ELF-1 (cell line): ENCODE results near the gene SLC4A1AP.
"Not testable (repeated sequence)": the region's sequence is repeated elsewhere in the genome, so short reads cannot be mapped to it uniquely, and the experiment has no call there.

Experiments
- DNase-seq: peaks from one replicate; pipeline ENCODE4 v3.0.0-alpha.2; 2016; ENCODE audit warnings: low read depth, low spot score

Gene SLC4A1AP

DNA sequence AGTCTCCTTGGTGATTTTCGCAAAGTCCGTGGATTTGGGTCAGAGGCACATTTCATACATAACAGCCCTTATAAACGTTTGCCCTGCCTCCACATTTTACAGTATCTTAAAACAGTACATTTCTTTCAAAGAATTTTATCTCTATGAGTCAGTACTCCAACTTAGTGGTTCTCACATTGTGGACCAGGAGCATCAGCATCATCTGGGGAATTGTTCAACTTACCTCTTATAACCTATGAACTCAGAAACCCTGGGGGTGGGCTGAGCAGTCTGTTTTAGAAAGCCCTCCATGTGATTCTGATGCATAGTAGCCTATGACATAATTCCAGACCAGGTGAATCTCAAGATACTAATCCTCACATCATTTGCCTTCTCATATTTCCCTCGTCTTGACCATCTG, 12.6 kb upstream of the SLC4A1AP start:
- no peak for DNase-seq

- no peak for DNase-seq
These were observed 11.3 kb upstream of the SLC4A1AP start for GRCh38 chr2:27652341-27652740.

GRCh38 chr2:27652790-27653189, 10.9 kb upstream of the SLC4A1AP start:
- no peak for DNase-seq

GRCh38 chr2:27653397-27653796, 10.3 kb upstream of the SLC4A1AP start:
- no peak for DNase-seq

GRCh38 chr2:27655155-27655951, 8.3 kb upstream of the SLC4A1AP start:
- no peak for DNase-seq

GRCh38 chr2:27661371-27661770, 2.3 kb upstream of the SLC4A1AP start:
- DNase-seq: no peak

DNA sequence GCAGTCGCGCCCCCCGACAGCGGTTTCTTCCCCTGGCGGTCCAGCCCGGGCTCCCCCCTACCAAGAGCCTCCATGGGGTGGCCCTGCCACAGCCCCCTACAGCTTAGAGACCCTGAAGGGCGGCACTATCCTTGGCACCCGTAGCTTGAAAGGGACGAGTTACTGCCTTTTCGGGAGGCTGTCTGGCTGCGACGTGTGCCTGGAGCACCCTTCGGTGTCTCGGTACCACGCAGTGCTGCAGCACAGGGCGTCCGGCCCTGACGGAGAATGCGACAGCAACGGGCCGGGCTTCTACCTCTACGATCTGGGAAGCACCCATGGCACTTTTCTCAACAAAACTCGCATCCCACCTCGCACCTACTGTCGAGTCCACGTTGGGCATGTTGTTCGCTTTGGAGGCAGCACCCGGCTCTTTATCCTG, 475 bp downstream of the SLC4A1AP start:
- DNase-seq: no peak

DNA sequence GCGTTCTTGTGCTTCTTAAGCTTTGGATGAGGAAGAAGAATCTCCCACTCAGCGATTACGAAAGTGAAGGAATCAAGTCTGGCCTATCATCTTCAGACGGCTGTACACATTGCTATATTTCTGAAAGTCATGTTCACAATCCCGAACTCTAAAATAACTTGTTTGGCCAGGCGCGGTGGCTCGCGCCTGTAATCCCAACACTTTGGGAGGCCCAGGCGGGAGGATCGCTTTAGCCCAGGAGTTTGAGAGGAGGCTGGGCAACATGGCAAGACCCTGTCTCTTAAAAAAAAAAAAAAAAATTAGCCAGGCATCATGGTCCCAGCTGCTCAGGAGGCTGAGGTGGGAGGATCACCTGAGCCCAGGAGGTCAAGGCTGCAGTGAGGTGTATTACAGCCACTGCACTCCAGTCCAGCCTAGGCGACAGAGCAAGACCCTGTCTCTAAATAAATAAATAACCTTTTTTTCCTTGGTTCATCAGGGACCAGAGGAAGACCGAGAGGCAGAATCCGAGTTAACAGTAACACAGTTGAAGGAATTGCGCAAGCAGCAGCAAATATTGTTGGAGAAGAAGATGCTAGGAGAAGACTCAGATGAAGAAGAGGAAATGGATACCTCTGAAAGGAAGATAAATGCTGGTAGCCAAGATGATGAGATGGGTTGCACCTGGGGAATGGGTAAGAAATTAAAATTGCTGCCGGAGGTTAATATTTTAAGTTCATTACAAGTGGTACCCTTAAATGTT, 1.1 kb downstream of the SLC4A1AP start:
- DNase-seq: no peak

GRCh38 chr2:27667446-27667845, 3.8 kb downstream of the SLC4A1AP start:
- DNase-seq: no peak

DNA sequence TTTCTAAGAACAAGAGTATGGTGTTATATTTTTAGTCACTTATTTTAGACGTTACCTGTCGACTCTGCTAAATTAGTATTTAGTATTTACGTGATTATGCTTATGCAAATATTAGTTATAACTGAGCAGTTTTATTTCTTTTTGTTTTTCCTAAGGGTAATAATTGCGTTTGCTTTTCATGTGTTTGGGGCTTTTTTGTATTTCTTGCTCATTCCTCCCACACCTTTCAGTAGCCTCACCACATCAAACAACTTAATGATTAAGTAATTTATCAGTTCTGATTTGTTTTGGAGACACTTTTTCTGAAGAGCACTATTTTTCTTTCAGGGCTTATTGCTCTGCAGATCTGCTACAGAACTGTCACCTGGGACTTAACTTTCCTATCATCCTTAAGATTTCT, 7.5 kb downstream of the SLC4A1AP start:
- no peak for DNase-seq

- no peak for DNase-seq
These were observed 9.2 kb downstream of the SLC4A1AP start for GRCh38 chr2:27672723-27673486.

DNA sequence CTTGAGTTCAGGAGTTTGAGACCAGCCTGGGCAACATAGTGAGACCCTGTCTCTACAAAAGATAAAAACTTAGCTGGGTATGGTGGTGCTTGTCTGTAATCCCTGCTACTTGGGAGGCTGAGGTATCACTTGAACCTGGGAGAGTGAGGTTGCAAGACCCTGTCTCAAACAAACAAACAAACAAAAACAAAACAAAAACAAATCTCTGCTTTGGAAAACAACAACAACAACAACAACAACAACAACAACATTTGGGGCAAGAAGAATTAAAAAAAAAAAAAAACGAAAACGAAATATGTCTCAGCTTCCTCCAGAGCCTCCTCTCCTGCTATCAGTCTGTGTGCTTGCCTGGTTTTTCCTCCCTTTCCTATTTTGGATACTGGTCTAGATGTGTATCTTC, 16.9 kb downstream of the SLC4A1AP start:
- DNase-seq: no peak

DNA sequence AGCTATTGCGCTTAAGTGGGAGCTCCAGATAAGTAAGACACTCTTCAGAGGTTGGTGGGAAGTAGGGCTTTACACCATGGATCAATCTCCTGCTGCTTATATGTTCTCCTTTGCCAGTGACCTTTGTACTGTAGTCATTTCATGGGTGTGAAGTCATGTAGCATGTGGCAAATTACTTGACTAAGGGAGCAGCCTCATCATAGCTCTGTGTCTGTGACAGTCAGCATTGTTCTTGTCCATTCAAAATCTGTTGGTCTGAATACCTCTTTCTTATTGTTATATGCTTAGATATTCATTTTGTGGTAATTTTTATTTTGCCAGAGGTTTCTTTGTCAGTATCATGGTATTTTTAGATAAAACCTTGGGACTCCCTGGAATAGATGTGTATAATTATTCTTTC, 18.2 kb downstream of the SLC4A1AP start:
- DNase-seq: no peak

DNA sequence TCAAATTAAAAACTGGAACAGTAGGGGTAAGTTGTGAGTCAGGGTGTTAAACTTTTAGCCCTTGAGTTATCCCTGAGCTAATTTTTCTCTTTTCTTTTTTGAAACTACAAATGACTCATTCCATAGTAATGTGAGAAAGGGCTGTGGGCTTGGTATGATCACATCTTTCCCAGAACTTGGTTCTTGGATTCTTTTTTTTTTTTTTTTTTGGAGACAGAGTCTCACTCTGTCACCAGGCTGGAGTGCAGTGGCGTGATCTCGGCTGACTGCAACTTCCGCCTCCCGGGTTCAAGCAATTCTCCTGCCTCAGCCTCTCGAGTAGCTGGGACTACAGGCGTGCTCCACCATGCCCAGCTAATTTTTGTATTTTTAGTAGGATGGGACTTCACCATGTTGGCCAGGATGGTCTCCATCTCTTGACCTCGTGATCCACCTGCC, 18.7 kb downstream of the SLC4A1AP start:
- DNase-seq: not testable (repeated sequence)

- peak; percentile 91 for DNase-seq
These were observed 19.8 kb downstream of the SLC4A1AP start for GRCh38 chr2:27683390-27684071.

DNA sequence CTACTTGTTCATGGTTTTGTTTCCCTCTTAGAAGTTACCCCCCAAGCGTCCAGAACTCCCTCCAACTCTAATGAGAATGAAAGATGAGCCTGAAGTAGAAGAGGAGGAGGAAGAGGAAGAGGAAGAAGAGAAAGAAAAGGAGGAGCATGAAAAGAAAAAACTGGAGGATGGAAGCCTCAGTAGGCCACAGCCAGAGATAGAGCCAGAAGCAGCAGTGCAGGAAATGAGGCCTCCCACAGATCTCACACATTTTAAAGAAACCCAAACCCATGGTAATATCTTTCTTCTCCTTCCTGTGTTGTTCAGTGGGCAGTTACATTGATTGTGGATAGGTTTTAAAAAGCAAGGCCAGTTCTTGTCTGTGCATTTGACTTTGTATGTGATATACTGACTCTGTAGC, 21.3 kb downstream of the SLC4A1AP start:
- DNase-seq: not testable (repeated sequence)

DNA sequence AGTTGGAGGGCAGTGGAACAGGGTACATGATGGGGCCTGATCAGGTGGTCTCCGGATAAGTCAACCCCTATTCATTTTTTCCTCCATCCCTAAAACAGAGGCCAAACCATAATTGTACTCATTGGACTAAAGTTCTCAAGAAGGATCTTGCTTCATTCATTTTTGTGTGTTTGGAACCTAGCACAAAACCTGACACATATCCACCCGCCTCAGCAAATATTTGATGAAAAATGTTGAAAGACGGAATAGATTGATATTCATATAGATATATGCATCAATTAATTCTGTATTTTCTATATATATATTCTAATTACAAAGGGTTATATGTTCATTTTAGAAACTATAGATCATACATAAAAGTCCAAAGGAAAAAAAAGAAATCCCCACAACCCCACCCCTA, 21.9 kb downstream of the SLC4A1AP start:
- DNase-seq: no peak

DNA sequence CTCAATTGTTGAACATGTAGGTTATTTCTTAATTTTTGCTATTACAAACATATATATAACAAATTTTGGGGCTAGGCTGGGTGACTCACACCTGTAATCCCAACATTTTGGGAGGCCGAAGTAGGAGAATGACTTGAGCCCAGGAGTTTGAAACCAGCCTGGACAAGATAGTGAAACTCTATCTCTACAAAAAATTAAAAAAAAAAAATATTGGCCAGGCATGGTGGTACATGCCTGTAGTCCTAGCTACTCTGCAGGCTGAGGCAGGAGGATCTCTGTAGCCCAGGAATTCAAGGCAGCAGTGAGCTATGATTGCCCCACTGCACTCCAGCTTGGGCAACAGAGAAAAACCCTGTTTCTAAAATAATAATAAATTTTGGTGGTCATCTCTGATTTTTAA, 23.5 kb downstream of the SLC4A1AP start:
- DNase-seq: no peak

GRCh38 chr2:27689424-27689823, 25.7 kb downstream of the SLC4A1AP start:
- no peak for DNase-seq

- DNase-seq: no peak
These were observed 26.4 kb downstream of the SLC4A1AP start for GRCh38 chr2:27690052-27690451.

- DNase-seq: no peak
These were observed 34.0 kb downstream of the SLC4A1AP start for GRCh38 chr2:27697660-27698059.

DNA sequence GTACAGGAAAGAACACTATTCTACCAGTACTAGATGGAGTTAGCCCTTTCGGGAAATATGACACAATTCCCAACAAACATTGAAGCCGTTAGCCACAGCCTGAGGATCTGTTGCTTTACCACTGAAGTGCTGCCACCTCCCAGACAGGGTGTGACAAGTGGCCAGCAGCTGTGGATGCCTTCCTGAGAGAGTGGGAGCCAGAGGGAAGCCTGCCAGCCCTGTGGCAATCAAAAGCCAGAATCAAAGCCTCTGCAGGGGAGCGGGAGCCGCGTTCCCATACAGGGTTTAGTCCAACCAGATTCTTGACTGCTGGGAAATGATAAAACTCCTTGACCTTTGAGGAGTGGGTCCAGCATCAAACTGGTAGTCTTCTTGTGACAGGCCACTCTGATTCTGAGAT, 38.0 kb downstream of the SLC4A1AP start:
- no peak for DNase-seq
